ENCODE results near the gene CDH4. TPM values are rescaled to one million over a fixed set of nuclear protein-coding genes. Genes with fewer than 3 reads are reported as not detected.

CDH4 gene
- total RNA-seq, 6 donors from 2014 or later: 0.20 to 1.0 (median 0.40) TPM; not detected in 1

DNA sequence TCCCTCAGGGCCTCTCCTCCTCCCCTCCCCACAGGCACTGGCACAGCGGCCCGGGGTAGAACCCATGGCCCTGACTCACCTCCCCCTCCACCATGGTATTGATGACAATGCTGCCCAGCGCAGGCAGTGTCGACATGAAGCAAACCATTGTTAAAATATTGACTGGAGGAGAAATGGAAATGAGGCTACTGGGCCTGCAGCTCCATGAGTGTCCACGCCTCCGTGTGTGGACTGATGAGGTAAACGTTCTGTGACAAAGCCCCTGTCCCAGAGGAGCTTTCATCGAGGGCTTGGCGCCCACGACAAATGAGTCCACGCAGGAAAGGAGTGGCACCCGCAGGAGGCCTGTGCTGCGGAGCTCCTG is 410.9 kb downstream of the CDH4 start:
- no peaks in the 10 kb centered on the region for H3K36me3 ChIP-seq
- H3K27ac ChIP-seq: no peak overlapping the region
- TF ChIP-seq POLR2AphosphoS5 (IDR thresholded peaks at IDR 0.05) (no peak), CTCF (IDR thresholded peaks at IDR 0.05) (no peak), POLR2A (IDR thresholded peaks at IDR 0.05) (no peak), EP300 (IDR thresholded peaks at IDR 0.05) (no peak)
- no peaks in the 10 kb centered on the region for H3K4me1 ChIP-seq
- H3K4me3 ChIP-seq: no peak overlapping the region
- no peaks in the 10 kb centered on the region for H3K9me3 ChIP-seq
- ATAC-seq (ENCODE audit: low FRiP score in 2 of 2) (no peak), DNase-seq (peak in 1 of 2 donors; percentile 30)
- WGBS, 2 donors: 74 to 76% methylated on average over 13 of the region's 13 CpGs
- H3K27me3 ChIP-seq: no peaks in the 10 kb centered on the region

- no peak for TF ChIP-seq POLR2A (IDR thresholded peaks at IDR 0.05)
- Histone ChIP-seq H3K27ac (no peak overlapping the region), H3K27me3 (no peaks in the 10 kb centered on the region), H3K4me1 (no peaks in the 10 kb centered on the region), H3K4me3 (no peak overlapping the region), H3K9me3 (no peaks in the 10 kb centered on the region), H3K36me3 (no peaks in the 10 kb centered on the region)
- DNase-seq: peak in 1 of 2 donors; percentile 66
- ATAC-seq (ENCODE audit: low FRiP score in 2 of 2): no peak
- 89% methylated on average over 26 to 30 of the region's 30 CpGs for WGBS, 2 donors
Observed at GRCh38 chr20:61663521-61664425, 411.7 kb downstream of the CDH4 start.

GRCh38 chr20:61664556-61665320 is 412.7 kb downstream of the CDH4 start:
- H3K27ac ChIP-seq: no peak overlapping the region
- no peaks in the 10 kb centered on the region for H3K9me3 ChIP-seq
- H3K4me1 ChIP-seq: no peaks in the 10 kb centered on the region
- 39 to 65% methylated on average over 14 to 20 of the region's 20 CpGs for WGBS, 2 donors
- no peak for ATAC-seq (ENCODE audit: low FRiP score in 2 of 2)
- H3K4me3 ChIP-seq: no peak overlapping the region
- H3K27me3 ChIP-seq: no peaks in the 10 kb centered on the region
- DNase-seq: peak in 1 of 2 donors; percentile 70
- no peak for TF ChIP-seq POLR2A (IDR thresholded peaks at IDR 0.05)
- TF ChIP-seq CTCF (IDR thresholded peaks at IDR 0.05): no peak
- no peak for TF ChIP-seq POLR2AphosphoS5 (IDR thresholded peaks at IDR 0.05)
- TF ChIP-seq EP300 (IDR thresholded peaks at IDR 0.05): no peak
- no peaks in the 10 kb centered on the region for H3K36me3 ChIP-seq

- no peak for DNase-seq
Observed at GRCh38 chr20:61665528-61666470, 413.7 kb downstream of the CDH4 start.

More at GRCh38 chr20:61665528-61666470, 413.7 kb downstream of the CDH4 start:
- Histone ChIP-seq H3K27ac (no peak overlapping the region), H3K9me3 (no peaks in the 10 kb centered on the region), H3K4me1 (no peaks in the 10 kb centered on the region), H3K4me3 (no peak overlapping the region), H3K36me3 (no peaks in the 10 kb centered on the region), H3K27me3 (no peaks in the 10 kb centered on the region)
- no peak for TF ChIP-seq POLR2AphosphoS5 (IDR thresholded peaks at IDR 0.05)
- TF ChIP-seq CTCF (IDR thresholded peaks at IDR 0.05): no peak
- TF ChIP-seq EP300 (IDR thresholded peaks at IDR 0.05): no peak
- TF ChIP-seq POLR2A (IDR thresholded peaks at IDR 0.05): no peak
- no peak for ATAC-seq (ENCODE audit: low FRiP score in 2 of 2)
- WGBS, 2 donors: 63 to 79% methylated on average over 24 to 31 of the region's 32 CpGs

Data from upper lobe of left lung (tissue), 6 donors.